ENCODE data around the gene RNF169.

DNA sequence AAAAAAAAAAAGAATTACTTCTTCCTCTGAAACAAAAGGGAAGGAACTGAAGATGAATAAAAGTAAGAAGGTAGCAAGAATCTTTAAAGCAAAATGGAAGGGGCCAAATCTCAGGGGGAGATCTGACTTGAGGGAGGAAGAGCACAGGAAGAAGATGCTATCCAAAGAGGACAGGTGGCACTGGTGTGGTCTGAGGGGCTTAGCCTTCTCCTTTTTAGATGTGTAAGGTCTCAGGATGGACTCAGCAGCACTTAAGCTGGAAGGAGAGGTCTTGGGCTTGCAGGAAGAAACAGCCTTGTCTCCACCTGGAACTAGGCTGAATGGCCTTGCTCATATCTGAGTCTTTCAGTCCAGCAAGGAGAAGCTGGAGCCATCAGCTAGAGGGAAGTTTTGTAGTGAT lies 5.0 kb upstream of the RNF169 start:
- TF ChIP-seq, protein P1, sequence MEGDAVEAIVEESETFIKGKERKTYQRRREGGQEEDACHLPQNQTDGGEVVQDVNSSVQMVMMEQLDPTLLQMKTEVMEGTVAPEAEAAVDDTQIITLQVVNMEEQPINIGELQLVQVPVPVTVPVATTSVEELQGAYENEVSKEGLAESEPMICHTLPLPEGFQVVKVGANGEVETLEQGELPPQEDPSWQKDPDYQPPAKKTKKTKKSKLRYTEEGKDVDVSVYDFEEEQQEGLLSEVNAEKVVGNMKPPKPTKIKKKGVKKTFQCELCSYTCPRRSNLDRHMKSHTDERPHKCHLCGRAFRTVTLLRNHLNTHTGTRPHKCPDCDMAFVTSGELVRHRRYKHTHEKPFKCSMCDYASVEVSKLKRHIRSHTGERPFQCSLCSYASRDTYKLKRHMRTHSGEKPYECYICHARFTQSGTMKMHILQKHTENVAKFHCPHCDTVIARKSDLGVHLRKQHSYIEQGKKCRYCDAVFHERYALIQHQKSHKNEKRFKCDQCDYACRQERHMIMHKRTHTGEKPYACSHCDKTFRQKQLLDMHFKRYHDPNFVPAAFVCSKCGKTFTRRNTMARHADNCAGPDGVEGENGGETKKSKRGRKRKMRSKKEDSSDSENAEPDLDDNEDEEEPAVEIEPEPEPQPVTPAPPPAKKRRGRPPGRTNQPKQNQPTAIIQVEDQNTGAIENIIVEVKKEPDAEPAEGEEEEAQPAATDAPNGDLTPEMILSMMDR (conservative IDR thresholded peaks at IDR 0.05; ENCODE audit: low read depth, low read length), result no peak
- TF ChIP-seq EZH2 (IDR thresholded peaks at IDR 0.05; ENCODE audit: borderline replicate concordance, low read depth, low read length, poor library complexity, severe bottlenecking), result no peak
